Stimulated activated CD4-positive, alpha-beta T cell treated with anti-CD3 and anti-CD28 coated beads, TNF-alpha, amount 100 ng/mL, for 24 hours (primary cell): Measurements from ENCODE around the gene DENND10.
"Not testable (repeated sequence)": the region's sequence is repeated elsewhere in the genome, so short reads cannot be mapped to it uniquely, and the experiment has no call there.

Experiments
- DNase-seq, 3 experiments: peaks; one replicate each; pipeline ENCODE4 v3.0.0-alpha.2; 2020; ENCODE audit warnings: low read depth in 3 of 3

DENND10 gene

GRCh38 chr10:119132521-119133345, 28.8 kb downstream of the DENND10 start:
- DNase-seq = no peak

GRCh38 chr10:119133949-119134348, 30.0 kb downstream of the DENND10 start:
- DNase-seq = peak in 1 of 3 experiments; percentile 43

DNA sequence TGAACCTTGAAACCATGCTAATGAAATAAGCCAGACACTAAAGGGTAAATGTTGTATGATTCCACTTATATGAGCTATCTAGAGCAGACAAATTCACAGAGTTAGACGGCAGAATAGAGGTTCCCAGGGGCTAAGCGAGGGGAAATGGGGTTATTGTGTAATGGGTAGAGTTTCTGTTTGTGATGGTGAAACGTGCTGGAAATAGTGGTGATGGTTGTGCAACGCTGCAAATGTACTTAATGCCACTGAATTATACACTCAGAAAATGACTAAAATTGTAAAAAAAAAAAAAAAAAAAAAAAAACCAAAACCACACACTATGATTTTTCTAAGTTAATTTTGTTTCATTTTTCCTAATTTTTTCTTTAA, 31.6 kb downstream of the DENND10 start:
- no peak for DNase-seq

GRCh38 chr10:119136084-119136483, 32.2 kb downstream of the DENND10 start:
- no peak for DNase-seq

GRCh38 chr10:119137878-119138277, 34.0 kb downstream of the DENND10 start:
- not testable (repeated sequence) for DNase-seq

DNA sequence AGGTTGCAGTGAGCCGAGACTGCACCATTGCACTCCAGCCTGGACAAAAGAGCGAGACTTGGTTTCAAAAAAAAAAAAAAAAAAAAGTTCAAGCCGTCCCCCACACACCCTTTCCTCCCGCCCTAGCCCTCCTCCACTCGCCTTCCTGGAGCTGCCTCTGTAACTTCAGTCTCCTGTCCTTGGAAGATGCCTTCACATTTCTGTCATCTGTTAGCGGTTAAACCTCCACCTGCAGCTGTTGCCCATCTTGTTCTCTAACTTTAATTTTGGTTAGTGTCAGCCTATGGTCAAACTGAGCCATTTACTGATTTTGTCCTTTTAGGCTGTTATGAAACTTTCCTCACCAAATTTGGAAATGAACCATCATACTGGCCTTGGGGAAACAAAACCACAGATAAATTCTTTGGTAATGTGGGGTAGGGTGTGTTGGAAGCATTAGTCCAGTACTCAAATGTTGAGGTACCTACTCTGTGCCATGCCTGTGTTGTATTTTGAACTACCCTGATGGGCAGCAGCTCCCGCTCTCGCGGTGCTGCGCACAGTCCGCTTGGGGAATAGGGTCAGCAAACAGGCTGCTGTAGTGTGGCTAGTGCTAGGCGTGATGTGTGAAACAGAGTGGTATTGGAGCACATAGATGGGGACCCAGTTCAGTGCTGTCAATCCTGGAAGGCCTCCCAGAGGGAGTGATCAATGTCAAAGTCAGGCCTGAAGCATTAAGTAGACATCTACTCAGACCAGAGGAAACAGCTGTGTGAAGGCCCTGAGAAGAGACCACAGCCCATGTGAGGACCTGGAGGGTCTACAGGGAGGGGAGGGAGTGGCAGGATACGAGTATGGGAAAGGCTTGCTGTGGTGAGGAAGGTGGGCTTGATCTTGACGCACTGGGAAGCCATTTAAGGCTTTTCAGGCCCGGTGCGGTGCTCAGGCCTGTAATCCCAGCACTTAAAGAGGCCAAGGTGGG, 34.7 kb downstream of the DENND10 start:
- no peak for DNase-seq

DNA sequence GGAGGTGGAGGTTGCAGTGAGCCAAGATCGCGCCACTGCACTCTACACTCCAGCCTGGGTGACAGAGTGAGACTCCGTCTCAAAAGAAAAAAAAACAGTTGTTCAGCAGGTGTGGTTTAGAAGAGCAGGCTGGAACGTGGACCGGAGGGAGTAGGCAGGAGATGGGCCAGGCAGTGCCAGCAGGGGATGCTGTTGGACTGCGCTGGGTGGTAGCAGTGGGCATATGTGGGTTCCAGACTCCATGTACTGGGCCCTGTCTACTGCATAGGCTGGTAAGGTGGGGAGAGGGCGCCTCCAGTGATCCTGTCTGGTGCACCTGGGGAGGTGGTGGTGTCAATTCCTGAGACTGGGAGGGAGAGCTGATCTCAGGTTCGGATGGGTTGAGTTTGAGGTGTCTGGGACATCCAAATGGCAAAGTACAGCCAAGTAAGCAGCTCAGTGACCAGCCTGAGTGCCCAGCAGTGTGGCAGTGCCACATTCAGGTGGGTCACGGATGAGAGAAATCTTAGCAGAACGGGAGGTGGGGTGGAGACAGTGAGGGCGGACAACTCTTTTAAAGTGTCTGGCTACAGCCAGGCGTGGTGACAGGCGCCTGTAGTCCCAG, 35.7 kb downstream of the DENND10 start:
- DNase-seq = peak in 2 of 3 experiments; percentile 11 to 21

DNA sequence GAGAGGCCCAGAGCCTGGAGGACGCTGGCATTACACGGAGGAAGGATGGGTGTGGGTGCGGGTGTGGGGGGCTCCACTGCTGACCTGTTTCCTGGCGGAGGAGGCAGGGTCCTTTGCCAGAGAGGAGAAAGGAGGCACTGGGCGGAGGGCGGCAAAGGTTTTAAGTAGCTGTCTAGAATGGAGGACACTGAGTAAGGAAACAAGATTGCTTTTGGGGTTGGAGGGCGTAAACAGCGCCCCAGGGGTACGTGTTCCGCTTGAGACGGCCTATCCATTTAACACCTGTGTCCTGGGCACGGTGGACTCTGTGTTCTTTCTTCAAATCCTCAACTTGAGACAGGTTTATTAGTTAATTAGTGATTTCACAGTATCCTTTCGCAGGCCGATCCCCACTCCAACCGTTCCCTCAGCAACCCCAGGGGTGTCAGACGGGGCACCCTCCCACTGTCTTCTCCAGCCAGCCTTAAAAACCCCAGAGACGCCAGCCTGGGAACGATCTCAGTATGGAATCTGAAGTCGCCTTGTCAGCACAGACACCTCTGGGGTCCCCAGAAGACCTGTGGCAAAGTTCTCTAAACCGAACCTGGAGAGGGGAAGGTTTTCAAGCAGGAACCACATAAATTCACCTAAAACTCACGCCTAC, 36.8 kb downstream of the DENND10 start:
- DNase-seq = no peak

GRCh38 chr10:119143657-119144056, 39.7 kb downstream of the DENND10 start:
- no peak for DNase-seq

- DNase-seq = no peak
These were observed 45.2 kb downstream of the DENND10 start for GRCh38 chr10:119149157-119149556.

DNA sequence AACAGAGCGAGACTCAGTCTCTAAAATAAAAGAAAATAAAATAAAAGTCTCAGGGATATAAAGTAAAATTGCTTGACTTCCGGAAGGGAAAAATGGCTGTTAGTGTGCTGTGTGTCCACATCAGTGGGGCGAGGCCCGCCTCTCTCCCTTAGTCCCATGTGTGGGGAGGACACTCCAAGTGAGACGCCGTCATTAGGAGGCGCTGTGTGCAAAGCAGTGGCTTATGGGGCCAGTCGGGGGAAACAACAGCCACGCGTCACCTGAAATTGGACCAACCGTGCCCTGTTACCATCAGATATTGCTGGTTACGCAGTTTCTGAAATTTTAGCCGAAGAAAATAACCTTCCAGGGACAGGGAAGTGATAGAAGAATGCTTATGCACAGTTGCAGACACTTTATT, 45.8 kb downstream of the DENND10 start:
- no peak for DNase-seq

DNA sequence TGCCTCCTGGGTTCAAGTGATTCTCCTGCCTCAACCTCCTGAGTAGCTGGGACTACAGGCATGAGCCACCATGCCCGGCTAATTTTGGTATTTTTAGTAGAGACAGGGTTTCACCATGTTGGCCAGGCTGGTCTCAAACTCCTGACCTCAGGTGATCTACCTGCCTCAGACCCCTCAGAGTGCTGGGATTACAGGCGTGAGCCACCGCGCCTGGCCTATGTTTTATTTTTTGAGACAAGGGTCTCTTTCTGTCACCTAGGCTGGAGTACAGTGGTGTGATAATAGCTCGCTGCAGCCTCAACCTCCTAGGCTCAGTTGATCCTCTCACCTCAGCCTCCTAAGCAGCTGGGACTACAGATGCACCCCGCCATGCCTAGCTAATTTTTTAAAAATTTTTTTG, 47.7 kb downstream of the DENND10 start:
- not testable (repeated sequence) for DNase-seq

GRCh38 chr10:119153041-119153440, 49.1 kb downstream of the DENND10 start:
- no peak for DNase-seq

DNA sequence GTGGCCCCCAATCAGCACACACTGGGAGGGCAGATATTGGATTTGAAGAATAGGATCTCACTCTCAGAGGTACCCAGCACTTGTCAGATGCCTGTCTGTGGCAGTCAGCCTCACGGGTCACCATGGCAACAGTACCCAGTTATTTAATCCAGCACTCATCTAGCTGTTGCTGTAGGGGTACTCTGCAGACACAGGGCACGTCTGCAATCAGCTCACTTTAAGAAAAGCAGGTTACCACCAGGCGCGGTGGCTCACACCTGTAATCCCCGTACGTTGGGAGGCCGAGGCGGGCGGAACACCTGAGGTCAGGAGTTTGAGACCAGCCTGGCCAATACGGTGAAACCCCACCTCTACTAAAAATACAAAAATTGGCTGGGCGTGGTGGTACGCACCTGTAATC, 49.7 kb downstream of the DENND10 start:
- no peak for DNase-seq

DNA sequence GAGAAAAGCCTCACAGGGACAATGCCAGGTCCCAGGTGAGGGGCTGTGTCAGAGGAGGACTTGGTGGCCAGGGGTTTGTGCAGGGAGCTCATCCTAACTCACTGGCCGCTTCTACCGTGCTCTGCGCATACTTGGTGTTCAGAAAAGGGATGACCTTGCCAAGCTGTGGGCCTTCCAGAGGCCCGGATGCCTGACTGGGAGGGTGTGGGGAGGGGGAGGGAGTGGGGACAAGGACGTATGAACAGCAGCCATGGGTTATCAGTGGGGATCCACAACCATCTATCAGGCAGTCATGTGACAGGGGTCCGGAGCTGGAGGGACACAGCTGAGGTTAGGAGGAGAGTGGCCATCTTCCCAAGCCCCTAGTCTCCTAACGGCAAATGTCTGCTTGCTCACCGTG, 55.4 kb downstream of the DENND10 start:
- DNase-seq = no peak

- DNase-seq = no peak
These were observed 58.0 kb downstream of the DENND10 start for GRCh38 chr10:119161680-119162451.

GRCh38 chr10:119162452-119163092, 58.7 kb downstream of the DENND10 start:
- DNase-seq = no peak

DNA sequence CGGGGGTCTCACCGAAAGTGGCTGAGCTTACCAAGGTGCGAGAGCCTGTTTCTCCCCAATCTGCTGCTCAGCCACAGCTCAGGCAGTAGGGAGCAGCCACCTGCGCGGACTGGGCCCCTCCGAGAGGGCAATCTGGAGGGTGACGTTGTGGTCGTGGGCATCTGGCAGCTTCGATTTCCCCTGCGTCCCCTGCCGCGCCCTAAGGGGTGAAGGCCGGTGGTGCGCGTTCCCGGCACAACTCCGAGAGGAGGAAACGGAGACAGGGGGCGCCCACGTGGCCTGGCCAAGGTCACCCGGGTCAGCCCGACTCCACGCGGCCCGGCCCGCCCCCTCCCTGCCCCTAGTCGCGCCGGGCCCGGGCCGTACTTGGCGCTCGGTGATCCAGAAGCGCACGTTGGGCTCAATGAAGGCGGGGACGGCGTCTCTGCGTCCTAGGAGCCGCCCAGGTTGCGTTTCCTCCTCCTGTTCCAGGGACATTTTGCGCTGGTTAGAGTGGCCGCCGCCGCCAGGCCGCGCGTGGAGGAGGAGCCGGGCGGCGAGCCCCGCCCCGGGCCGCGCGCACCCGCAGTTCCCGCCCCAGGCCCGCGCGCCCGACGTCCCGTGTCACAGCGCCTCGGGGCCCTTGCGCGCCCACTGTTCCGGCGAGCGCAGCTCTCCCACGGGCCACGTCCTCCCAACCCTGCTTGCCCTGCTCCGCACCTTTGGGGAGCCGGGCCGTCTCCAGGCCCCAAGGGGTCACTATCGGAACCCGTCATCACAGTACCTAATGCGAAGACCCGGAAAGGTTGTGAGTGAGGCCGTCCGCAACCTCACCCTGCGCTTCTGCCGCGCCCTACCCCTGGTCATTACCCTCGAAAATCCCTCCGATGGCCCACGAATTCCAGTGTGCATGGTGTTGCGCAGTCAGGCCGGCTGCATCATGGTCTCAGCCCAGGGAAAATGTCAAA, 61.5 kb downstream of the DENND10 start, which contains the start of gene SFXN4:
Gene SFXN4, minus strand, starts transcription at position 544 of the 947 bp plus-strand sequence. Its CDS starts 67 bp downstream, at position 477.
- DNase-seq = peak; percentile 61 to 78 (median 74)

- DNase-seq = no peak
These were observed 62.2 kb downstream of the DENND10 start for GRCh38 chr10:119166118-119166500.
